Thoracic aorta endothelial cell (primary cell): Measurements from ENCODE around the gene KCTD21. TPM values are rescaled to one million over a fixed set of nuclear protein-coding genes. Genes with fewer than 3 reads are reported as not detected.

Experiments
- small RNA-seq: library from RNA; depleted of rRNA; stranded (forward); fragments of <200 nt; gene quantifications from one replicate; pipeline ENCODE3, GENCODE V24; 2012
- total RNA-seq: library from RNA; depleted of rRNA; stranded (reverse); fragments of >200 nt; gene quantifications from 2 replicates; pipeline ENCODE4 v1.2.3, GENCODE V29; 2012

KCTD21 gene
- total RNA-seq, result 7.8 and 8.0 TPM in 2 replicates

GRCh38 chr11:78188286-78189173 lies at the start of gene KCTD21, which contains the start of gene USP35:
TSS of gene KCTD21 (minus strand) at chr11:78188626. CDS start at chr11:78174554, 14,072 bp downstream.
TSS of gene USP35 (plus strand) at chr11:78188919. CDS start at chr11:78196246, 7,327 bp downstream.

GRCh38 chr11:78139422-78140391 lies 48.7 kb downstream of the KCTD21 start, which contains the start of gene ALG8:
TSS of gene ALG8 (minus strand) at chr11:78139626. CDS start at chr11:78139588, 38 bp downstream.

Small RNA genes within 50 kb of the gene (small RNA-seq; reads per million reads assigned to genes)
- gene RNU6-126P, result not detected

Other genes starting within 250 kb of the KCTD21 start
- 52.9 and 59.5 TPM in 2 replicates for gene INTS4, start 194.0 kb downstream of the KCTD21 start, total RNA-seq
- gene KCTD14, start 165.3 kb downstream of the KCTD21 start, total RNA-seq, result 1.1 and 1.2 TPM in 2 replicates
- gene THRSP, start 124.8 kb downstream of the KCTD21 start, total RNA-seq, result not detected in 2 replicates
- gene NDUFC2, start 108.8 kb downstream of the KCTD21 start, total RNA-seq, result 128 and 143 TPM in 2 replicates
- 44.3 and 51.9 TPM in 2 replicates for gene ALG8, start 49.0 kb downstream of the KCTD21 start, total RNA-seq
- gene USP35, start 293 bp upstream of the KCTD21 start, total RNA-seq, result 6.6 and 8.9 TPM in 2 replicates
- gene GAB2, start 229.2 kb upstream of the KCTD21 start, total RNA-seq, result 32.8 and 33.0 TPM in 2 replicates